ENCODE measurements around the gene LY6G5C. TPM values are rescaled to one million over a fixed set of nuclear protein-coding genes. Genes with fewer than 3 reads are reported as not detected.

LY6G5C gene
- total and polyA plus RNA-seq, 4 donors = 2.8 to 5.0 (median 3.5) TPM

GRCh38 chr6:31636698-31637596, 43.9 kb downstream of the LY6G5C start:
- Histone ChIP-seq H3K4me1 (ENCODE audit: control insufficient read depth in 5 of 5, insufficient read depth in 5 of 5, low read length in 5 of 5) (no peaks in the 10 kb centered on the region), H3K9me3 (ENCODE audit: control insufficient read depth in 4 of 4, insufficient read depth in 3 of 4, low read length in 3 of 4) (no peaks in the 10 kb centered on the region), H3K4me3 (no peak overlapping the region), H3K27me3 (ENCODE audit: control insufficient read depth in 3 of 3, insufficient read depth in 3 of 3, low read length in 2 of 3) (no peaks in the 10 kb centered on the region), H3K9ac (ENCODE audit: insufficient read depth in 1 of 2, low read length in 2 of 2) (no peak overlapping the region), H3K27ac (ENCODE audit: low read depth in 1 of 2, low read length in 1 of 2) (no peak overlapping the region), H3K36me3 (ENCODE audit: control insufficient read depth in 4 of 4, insufficient read depth in 4 of 4, low read length in 4 of 4) (peaks cover 61 to 84% (median 70%) of the 10 kb centered on the region in 4 donors)
- DNase-seq (no peak), ATAC-seq (ENCODE audit: insufficient read depth, low FRiP score) (no peak)
- 85 to 86% methylated on average over 27 of the region's 27 CpGs for WGBS, 2 donors
- TF ChIP-seq CTCF (IDR thresholded peaks at IDR 0.05; ENCODE audit: control extremely low read depth, extremely low read depth) = no peak

GRCh38 chr6:31634969-31635575, 45.8 kb downstream of the LY6G5C start:
- ATAC-seq (ENCODE audit: insufficient read depth, low FRiP score) (no peak), DNase-seq (no peak)
- 87 to 90% methylated on average over 11 of the region's 11 CpGs for WGBS, 2 donors
- no peak overlapping the region for H3K9ac ChIP-seq (ENCODE audit: insufficient read depth in 1 of 2, low read length in 2 of 2)
- no peak overlapping the region for H3K4me3 ChIP-seq
- no peak for TF ChIP-seq CTCF (IDR thresholded peaks at IDR 0.05; ENCODE audit: control extremely low read depth, extremely low read depth)
- no peaks in the 10 kb centered on the region for H3K9me3 ChIP-seq (ENCODE audit: control insufficient read depth in 4 of 4, insufficient read depth in 3 of 4, low read length in 3 of 4)
- no peaks in the 10 kb centered on the region for H3K4me1 ChIP-seq (ENCODE audit: control insufficient read depth in 5 of 5, insufficient read depth in 5 of 5, low read length in 5 of 5)
- no peak overlapping the region for H3K27ac ChIP-seq (ENCODE audit: low read depth in 1 of 2, low read length in 1 of 2)
- H3K36me3 ChIP-seq (ENCODE audit: control insufficient read depth in 4 of 4, insufficient read depth in 4 of 4, low read length in 4 of 4) = peaks cover 55 to 83% (median 61%) of the 10 kb centered on the region in 4 donors
- H3K27me3 ChIP-seq (ENCODE audit: control insufficient read depth in 3 of 3, insufficient read depth in 3 of 3, low read length in 2 of 3) = no peaks in the 10 kb centered on the region

- DNase-seq (no peak), ATAC-seq (ENCODE audit: insufficient read depth, low FRiP score) (no peak)
- Histone ChIP-seq H3K27ac (ENCODE audit: low read depth in 1 of 2, low read length in 1 of 2) (no peak overlapping the region), H3K9me3 (ENCODE audit: control insufficient read depth in 4 of 4, insufficient read depth in 3 of 4, low read length in 3 of 4) (no peaks in the 10 kb centered on the region), H3K36me3 (ENCODE audit: control insufficient read depth in 4 of 4, insufficient read depth in 4 of 4, low read length in 4 of 4) (peaks cover 50 to 82% (median 60%) of the 10 kb centered on the region in 4 donors), H3K4me3 (no peak overlapping the region), H3K27me3 (ENCODE audit: control insufficient read depth in 3 of 3, insufficient read depth in 3 of 3, low read length in 2 of 3) (no peaks in the 10 kb centered on the region), H3K9ac (ENCODE audit: insufficient read depth in 1 of 2, low read length in 2 of 2) (no peak overlapping the region), H3K4me1 (ENCODE audit: control insufficient read depth in 5 of 5, insufficient read depth in 5 of 5, low read length in 5 of 5) (no peaks in the 10 kb centered on the region)
- no peak for TF ChIP-seq CTCF (IDR thresholded peaks at IDR 0.05; ENCODE audit: control extremely low read depth, extremely low read depth)
- WGBS, 2 donors = 94 to 97% methylated on average over 3 of the region's 3 CpGs
These were observed 46.7 kb downstream of the LY6G5C start for GRCh38 chr6:31634131-31634530.
